GM19025 (cell line): ENCODE data around the gene ALK.

ENCODE experiments used
- ATAC-seq: cut with Tn5 transposase; IDR thresholded peaks from one replicate; pipeline ENCODE4 v1.9.1; 2021; ENCODE audit warnings: mild to moderate bottlenecking, low read depth, moderate library complexity; ENCODE audit not compliant: unreplicated experiment

The ALK gene

DNA sequence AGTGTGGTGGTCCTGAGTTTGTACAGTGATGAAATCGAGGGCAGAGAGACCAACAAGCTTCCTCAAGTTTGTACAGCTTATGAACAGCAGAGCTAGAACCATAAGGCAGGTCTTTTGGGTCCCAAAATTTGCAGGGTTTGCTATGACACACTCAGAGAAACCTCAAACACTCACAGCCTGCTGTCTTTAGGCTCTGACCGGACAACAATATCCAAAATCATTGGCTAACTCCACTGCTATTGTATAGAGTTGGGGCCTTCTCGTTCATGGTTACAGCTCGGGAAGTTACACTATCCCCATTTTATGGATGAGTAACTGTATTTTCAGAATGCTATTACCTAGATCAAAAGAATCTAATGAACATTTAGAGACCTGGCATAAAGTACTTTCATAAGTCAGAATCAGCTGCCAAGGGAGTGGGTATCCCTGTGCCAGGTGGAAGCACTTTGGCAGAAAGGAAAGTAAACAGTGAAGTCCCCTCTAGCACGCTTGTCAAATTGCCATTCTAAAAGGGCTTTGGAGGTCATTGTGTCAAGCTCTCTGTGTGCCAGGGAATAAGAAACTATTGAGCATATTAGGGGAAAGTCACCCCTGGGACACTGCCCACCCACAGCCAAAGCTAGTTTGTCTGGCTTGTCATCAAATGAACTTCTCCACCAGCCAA lies 331.8 kb downstream of the ALK start:
- ATAC-seq: no peak

DNA sequence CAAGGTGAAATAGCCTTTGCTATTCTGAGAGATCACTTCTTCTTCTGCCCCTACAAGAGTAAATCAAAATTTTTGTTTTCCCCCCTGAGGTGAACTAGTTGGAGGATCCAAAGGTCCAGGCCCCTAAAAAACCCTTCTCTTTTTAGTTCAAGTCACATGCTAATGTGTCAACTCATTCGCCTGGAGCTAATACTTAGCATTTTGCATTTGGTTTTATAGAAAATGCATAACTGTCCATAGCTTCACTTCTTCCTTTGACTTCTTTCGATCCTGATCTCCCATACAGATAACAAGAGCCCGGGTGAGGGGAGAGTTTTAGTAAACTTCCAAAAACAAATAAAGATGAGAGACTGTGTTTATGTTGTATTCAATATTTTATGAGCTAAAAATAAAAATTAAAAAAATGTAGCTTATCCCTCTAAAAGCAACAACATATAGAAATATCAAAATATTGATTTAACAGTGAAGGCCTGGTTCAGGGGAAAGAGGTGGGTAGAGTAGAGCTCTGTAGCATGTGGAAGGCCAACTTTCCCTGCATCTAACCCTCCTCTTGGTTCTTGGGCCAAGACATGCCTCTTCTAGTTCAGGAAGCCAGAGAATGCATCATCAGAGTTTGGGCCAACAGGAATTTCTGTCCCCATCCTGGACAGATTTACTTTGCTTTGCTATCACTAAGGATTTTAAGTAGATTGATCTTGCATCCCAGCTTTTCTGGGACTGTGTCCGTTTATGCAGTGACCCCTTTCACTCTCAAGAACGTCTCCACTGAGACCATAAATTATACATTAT lies 333.8 kb downstream of the ALK start:
- no peak for ATAC-seq

DNA sequence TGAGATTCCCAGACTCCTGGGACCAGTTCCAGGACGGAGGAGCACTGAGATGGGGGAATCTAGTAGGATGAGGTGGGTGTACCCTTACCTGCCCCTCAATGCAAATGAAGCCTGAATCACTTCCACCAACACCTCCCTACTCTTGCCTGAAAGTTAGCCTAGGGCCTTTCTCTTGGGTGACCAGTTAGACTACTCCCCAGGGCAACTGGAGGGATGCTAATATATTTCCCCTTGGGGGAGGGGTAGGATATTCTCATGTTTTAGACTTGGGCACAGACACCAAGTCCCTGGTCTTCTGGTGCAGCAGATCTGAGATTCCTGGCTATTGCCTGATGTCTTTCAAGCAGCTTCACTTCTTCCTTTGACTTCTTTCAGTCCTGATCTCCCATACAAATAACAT lies 334.5 kb downstream of the ALK start:
- ATAC-seq: no peak

DNA sequence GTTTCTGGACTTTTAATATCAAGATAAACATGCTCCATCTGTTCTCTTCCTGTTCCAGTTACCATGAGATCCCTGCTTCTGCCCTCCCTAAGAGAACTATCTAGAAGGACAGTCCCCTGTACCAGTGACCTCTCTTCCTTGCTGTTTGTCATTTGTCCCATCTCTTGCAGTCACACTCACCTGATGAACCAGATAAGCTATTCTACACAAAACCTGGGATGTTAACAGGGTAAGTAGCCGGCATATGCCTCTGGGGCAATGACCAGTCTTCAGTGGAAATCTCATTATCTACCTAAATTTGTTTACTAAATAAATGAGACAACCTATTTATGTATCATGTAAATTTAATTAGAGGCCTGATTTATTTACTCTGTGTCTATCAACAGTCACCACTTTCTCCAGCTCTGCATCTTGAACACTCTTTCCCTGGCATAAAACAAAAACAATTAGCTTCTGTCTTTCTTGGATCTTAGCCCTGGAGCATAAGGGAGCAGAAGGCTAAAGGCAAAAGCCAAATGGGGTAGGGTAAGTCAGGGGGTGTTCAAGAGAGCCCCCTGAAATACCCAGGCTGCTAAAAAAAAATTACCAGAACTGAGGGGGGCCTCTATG lies 337.7 kb downstream of the ALK start:
- ATAC-seq: no peak

DNA sequence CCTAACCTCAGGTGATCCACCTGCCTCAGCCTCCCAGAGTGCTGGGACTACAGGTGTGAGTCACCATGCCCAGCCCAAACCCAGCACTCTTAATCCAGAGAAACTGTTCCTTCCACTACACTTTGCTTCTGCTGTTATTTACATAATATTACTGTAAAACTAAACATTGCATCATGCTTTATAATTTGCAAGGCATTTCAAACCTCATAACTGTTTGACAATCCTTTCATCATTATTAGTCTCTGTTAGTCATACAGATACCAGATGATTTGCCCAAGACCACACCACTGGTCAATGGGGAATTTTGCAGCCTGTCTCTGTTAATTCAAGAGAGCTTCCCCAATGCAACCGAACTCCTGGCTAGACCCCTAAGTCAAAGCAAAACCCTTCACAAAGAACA lies 338.3 kb downstream of the ALK start:
- peak; percentile 78 for ATAC-seq

DNA sequence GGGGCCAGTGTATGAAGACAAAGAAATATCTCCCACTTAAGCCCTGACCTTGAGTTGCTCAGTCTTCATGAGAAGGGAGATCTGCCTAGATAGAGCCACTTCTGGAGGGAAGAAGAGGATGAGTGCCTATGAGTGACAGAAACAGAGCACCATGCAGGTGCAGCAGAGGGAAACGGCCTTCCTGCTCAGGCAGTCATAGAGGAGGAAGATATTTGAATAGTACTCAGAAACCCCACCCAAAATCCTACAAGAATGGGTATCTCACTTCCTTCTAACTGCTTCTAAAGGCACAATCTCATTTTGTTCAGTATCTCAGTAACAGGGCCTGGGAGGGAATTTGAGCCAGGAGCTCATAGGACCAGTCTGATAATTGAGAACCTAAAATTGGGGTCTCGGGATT lies 339.3 kb downstream of the ALK start:
- ATAC-seq: no peak

DNA sequence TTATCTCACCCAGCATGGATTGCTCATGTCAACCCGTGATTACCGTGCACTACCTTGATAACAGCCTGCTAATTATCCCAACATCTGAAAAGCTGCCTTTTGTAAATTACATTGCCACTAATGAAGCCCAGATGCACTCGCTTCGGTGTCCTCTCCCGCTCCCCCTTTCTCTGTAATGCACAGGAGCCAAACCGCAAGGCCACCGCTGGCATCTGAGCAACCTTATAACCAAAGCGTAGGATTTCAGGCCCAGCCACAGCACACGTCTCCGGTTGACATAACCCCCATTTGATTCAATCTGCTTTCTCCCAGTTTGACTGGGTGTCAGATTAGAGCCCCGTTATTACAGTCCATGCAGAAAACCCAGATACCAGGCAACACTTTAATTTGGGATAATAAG lies 341.2 kb downstream of the ALK start:
- ATAC-seq: no peak

DNA sequence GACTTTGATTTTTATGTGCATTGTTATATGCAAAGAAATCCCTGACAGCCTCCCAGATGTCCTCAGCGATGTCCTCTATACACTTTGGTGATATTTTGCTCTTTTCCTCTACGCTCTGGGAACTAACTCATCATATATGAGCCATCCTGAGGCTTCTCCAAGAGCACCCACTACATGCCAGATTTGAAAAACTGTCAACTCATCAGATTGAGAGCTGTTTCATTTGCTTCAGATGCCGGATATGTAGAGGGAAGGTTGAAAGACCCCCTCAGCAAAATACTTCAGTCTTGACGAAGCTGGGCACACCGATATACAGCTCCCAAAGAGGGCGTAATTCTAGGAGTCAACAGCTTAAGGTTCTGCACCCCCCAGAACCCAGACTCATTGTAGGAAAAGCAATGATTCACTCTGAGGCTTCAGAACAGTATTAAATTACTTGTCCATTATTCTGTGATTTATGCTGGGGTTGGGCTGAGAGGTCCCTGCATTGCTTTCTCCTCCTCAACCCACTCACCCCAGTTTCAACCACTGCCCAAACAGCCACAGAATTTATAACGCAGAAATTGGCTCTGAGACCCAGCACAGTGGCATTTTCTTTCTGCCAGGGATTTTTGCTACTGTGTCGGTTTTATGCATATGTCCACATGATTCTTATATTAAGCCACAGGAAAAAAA lies 341.8 kb downstream of the ALK start:
- no peak for ATAC-seq

DNA sequence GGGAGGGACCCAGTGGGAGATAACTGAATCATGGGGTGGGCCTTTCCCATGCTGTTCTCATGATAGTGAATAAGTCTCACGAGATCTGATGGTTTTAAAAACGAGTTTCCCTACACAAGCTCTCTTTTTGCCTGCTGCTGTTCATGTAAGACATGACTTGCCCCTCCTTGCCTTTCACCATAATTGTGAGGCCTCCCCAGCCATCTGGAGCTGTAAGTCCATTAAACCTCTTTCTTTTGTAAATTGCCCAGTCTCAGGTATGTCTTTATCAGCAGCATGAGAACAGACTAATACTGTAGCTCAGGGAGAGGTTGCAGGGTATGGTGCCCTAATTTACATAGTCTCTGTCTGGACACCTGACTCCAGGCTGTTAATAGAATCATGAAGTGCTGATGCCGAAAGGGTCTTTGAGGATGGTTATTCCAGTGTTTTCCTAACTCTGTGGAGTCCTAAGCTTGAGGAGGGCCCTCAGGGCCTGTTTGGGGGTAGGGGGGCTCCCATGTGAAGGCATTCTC lies 343.2 kb downstream of the ALK start:
- ATAC-seq: no peak

DNA sequence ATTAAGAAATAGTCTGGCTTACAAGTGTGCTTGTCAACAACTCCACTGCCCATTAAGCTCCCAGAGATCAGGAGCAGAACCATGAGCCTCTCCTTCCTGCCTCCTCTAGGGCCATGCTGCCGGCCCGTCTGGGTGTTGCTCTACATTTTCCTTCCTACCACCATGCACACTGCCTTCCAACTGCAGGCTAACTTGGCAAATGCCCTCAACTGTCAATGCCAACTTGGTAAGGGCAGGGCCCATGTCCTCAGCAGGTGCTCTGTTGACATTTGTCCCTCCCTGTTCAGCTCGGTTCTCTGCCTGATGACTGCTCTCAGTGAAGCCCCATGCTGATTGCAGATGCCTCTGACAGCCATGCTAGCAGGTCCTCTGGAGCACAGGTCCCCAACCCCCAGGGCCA lies 345.2 kb downstream of the ALK start:
- no peak for ATAC-seq

DNA sequence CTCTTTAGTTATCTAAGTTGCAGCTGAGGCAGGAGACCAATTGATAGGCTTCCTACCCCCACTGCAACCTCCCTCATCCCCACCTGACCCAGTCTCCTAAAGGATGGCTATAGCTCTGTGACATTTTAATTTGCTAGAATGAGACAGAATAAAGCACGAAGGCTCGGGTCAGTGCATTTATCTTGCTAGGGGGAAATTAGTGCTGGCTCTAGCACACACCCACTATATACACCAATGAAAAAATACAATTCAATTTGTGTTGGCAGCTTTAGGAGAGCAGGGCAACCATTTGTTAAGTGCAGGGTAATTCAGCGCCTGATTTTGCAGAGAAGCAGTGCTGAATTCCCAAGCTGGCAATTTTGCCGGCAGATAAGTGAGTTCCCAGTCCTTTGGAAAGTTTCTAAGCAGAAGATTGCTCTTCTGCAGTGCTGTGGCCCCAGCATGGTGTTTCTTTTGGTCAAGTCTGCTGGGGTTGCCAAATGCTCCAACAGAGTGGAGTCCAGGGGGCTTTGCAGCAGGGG lies 346.0 kb downstream of the ALK start:
- no peak for ATAC-seq

DNA sequence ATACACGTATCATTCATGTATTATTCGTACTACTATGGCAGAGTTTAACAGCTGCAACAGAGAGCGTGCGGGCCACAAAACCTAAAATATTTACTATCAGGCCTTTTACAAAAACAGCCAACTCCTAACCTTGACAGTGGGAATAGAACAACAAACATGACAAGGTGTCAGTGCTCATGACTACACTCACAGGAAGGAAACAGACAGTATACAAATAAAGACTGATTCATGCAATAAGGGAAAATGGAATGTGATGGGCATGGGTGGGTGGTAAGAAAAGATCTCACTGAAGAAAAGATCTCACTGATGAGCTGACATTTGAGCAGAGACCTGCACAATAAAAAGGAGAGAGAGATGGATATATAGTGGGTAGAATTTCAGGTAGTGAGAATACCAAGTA lies 347.8 kb downstream of the ALK start:
- no peak for ATAC-seq

DNA sequence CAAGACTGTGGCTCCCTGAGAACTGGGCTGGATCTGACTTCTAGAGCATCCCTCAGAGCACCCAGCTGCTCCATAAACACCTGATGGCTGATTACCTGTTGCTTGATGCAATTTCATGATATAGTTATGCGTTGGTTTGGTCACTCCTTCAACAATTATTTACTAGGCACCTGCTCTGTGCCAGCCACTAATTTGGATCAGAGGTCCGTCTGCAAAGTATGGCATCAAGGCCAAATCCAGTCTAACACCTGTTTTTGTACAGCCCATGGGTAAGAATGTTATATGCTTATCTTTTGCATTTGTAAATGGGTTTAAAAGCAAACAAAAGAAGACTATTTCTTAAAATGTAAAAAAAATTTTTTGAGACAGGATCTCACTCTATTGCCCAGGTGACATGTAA lies 348.2 kb downstream of the ALK start:
- no peak for ATAC-seq

DNA sequence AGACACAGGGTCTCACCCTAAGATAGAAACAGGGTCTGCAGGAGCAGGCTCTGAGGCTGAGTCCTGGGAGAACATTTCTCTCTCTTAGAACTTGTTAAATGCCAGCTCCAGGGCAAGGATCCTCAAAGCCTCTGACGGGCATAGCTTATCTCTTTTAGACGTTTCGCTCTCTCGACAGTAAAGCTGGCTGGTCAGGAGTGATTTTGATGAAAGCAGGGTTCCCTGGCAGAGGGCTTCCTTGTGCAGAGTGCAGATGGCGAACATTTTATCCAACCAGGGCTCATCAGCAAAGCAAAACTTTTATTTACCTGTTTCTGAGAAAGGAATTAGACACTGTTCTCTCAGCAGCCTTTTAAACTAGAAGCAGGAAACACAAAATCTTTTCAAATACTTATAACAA lies 350.8 kb downstream of the ALK start:
- ATAC-seq: no peak

DNA sequence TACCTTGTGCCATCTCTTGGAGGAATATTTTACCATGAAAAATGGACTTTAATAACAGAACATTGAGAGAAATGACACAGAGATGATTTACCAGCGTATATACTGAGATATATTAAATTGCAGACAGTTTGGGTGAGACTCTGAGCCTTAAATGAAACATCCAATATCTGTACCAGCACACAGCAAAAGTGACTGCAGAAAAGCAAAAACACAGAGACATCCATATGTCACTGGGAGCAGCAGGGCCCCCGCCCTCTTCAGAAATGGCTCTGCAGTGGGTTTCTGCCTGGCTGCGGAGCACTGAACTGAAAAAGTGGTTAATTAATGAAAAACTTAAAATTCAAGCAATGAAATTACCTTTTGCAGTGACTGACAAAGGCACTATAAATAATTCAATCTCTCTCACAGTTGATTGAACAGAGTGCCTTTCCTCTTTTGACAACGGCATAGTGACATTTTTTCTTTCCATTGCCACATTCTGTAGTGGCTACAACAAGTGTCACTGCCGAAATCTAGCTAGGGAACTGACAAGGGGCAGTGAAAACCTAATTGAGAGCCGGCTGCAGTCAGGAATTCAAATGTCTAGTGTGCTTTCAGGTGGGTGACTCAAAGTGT lies 353.4 kb downstream of the ALK start:
- ATAC-seq: no peak

DNA sequence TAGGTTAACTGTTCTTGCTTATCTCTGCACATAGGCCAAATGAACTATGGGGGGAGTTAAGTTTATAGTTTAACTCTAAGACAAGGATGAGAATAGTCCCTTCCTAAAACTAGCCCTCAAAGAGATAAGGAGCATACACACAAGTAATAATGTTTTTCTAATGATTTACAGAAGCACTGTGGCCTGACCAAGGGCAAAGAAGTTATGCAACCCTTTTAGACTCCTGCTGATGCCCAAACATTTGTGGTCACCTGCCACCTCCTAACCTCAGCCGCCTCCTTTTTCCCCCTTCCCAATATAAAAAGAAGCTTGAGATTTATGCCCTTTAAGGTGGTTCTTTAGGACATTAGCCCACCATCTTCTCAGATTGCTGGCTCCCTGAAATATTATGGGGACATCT lies 357.7 kb downstream of the ALK start:
- no peak for ATAC-seq

DNA sequence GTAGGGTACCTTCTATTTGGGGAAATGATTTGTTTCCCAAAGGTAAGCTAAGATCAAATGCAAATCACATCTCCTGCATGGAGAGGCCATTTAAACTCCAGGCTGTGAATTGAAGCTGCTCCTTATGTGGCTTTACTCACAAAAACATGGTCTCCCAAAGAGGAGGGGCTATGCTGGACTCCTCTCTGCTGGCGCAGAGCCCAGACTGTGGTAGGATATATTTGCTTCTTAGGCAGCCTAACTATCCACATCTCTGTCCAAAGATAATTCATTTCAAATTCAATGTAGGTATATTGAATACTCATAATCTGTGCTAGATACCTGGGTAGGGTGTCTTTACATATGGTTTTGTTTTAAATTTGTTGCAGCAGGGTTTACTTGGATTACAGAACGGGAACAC lies 358.5 kb downstream of the ALK start:
- ATAC-seq: no peak

DNA sequence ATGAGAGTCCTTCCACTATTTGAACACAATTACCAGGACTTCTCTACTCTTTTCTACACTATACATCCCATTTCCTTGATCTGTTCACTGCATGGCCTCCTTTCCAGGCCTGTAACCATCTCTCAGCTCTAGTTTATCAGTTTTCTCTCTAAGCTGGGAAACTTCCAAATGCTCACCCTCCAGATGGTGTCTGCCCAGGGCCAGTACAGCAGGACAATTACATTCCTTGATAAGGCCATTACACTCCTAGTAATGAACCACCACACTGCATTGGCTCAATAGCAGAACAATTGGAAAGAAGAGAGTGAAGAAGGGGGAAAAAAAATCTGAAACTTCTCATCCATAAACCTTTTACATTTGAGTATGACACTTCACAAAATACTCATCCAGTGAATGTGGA lies 359.1 kb downstream of the ALK start:
- ATAC-seq: no peak

DNA sequence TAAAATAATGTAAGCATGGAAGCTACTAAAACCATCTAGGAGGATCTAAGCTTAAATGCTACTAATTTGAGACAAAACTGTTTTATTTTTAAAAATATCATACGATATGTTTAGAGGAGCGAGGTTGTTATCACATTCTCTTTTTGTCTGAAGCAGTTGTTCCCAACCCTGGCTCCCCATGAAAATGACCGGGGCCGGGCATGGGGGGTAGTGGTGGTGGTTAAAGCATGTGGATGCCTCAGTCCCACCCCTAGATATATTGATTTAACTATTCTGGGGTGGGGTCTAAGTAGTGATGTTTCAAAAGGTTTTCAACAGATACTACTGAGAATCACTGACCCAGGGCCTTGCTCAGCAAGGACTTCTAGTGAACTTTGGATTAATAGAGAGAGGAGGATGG lies 359.8 kb downstream of the ALK start:
- no peak for ATAC-seq

DNA sequence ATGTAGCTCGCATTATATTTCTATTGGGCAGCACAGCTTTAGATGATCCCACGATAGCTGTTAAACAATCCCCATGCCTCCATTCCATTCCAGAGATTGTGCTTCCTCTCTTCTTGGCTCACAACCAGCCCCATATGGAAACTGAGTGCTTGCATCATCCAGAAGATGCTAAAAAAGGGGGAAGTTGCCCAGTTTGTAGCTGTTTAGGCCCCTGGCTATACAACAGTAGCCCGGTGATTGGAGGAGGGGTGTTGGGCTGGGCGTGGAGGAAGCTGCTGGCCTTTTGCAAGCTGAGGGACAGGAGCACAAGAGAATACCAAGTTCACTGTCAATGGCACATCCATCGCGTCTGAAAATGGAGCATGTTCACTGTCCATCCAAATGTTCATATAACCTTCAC lies 360.2 kb downstream of the ALK start:
- no peak for ATAC-seq

DNA sequence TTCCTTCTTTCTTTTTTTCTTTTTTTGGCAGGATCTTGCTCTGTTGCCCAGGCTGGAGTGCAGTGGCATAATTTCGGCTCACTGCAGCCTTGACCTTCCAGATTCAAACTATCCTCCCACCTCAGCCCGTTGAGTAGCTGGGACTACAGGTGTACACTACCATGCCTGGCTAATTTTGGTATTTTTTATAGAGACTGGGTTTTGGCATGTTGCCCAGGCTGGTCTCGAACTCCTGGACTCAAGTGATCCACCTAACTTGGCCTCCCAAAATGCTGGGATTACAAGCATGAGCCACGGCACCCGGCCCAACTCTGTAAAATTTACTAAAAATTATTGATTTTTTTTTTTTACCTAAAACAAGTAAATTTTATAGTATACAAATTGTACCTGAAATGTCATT lies 360.8 kb downstream of the ALK start:
- no peak for ATAC-seq
